GM21526 (cell line): Measurements from ENCODE around the gene BMP8A.
A peak's percentile ranks its signal among the peaks of the same experiment; 100 is the strongest.
"Not testable (repeated sequence)": the region's sequence is repeated elsewhere in the genome, so short reads cannot be mapped to it uniquely, and the experiment has no call there.

Experiments used
- ATAC-seq: cut with Tn5 transposase; IDR thresholded peaks from one replicate; pipeline ENCODE4 v1.9.1; 2021; ENCODE audit warnings: moderate library complexity; ENCODE audit not compliant: unreplicated experiment, low FRiP score

Gene BMP8A

DNA sequence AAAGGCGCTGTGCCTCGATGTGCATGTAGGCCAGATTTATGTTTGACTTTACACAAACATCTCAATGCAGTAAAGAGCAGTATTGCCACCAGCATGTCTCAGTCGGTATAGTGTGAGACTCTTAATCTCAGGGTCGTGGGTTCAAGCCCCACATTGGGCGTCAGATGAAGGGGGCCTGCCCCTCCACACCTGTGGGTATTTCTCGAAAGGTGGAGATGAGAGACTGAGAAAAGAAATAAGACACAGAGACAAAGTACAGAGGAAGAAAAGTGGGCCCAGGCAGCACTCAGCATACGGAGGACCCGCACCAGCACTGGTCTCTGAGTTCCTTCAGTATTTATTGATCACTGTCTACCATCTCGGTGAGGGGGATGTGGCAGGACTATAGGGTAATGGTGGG, 13.0 kb downstream of the BMP8A start:
- ATAC-seq = not testable (repeated sequence)

- no peak for ATAC-seq
These were observed 13.9 kb downstream of the BMP8A start for GRCh38 chr1:39505289-39505688.

DNA sequence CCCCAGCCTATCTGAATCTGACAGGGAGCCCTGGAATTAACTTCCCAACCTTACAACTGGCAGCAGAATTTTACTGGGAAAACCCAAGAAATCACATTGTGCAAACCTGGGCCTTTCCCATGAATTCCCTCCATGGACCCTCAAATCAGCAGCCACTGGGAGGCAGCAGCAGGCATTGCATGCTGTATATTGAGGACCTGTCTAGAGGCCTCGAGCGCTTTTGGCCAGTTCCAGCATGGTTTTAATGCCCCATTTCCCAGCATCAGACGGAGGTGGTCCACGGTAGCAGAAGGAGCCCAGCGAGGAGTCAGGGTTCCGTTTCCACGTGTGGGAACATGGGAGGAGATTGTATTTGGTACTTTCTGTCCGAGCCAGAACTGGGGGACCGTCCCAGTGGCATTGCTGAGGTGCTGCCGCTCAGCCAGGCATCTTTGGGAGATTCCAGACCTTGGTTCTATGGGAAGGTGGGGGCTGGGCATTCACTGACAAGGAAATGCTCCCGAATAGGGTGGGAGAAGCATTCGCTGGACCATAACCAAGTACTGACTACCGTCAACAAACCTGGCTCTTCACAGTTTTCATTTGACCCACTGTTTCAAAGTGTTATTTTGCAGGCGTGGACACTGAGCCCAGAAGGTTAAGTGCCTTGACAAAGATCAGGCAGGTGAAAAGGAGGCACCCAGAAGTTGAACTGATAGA, 15.9 kb downstream of the BMP8A start:
- no peak for ATAC-seq

- no peak for ATAC-seq
These were observed 16.8 kb downstream of the BMP8A start for GRCh38 chr1:39508266-39508665.

- peak; percentile 13 for ATAC-seq
These were observed 17.4 kb downstream of the BMP8A start for GRCh38 chr1:39508857-39509305.

DNA sequence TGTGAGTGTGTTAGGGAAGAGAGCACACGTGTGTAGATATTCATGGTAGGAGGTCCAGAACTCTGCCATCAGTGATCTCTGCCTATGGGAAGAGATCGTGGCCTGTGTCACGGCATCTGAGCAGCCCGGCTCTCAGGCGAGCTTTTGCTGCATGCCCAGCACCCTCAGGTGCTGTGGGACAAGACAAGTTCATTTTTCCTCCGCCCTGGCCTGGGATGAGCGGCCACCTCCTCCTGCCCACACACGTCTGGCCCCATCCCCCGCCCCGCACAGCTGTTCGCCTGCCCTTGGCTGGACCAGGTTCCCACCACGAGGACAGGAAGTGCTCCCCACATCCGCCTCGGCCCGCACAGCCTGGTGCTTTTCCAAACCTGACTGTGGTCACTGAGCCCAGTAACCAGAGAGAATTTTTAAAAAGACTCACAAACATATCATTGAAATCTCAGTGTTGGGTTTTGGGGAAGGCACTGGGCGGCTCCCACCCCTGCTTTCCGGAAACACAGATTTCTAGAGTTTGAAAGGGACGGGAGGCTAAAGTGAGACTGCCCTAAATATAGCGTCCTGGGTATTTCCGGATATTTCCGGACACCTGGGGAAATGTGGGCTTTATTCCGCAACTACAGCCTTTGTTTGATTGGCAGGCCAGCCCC, 18.0 kb downstream of the BMP8A start:
- ATAC-seq = peak; percentile 47

DNA sequence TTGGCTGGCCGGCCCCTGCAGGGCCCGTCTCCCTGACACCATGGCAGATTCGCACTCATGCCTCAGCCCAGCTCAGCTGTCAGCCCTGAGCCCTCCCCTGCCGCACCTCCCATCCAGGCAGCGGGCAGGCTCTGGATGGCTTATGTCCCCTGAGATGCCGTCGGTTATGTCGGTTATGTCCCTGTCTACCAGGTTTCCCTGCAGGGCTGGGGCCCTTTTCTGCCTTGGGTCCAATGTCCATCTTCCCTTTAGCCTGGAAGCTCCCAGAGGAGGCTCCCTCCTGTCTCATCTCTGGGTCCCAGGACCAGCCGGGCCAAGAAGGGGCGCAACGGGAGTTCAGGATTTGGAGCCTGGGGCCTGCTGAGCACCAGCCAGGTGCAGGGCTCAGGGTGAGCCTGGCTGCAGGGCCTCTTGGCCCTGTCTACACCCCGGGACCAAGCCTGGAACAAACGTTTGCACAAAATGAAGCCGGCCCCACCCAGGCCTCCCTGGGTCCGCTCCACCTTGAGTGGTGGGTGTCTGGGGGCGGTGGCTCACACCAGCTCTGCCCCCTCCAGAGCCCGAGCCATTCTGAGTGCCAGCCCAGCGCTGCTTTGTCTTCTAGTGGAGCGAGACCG, 19.2 kb downstream of the BMP8A start:
- not testable (repeated sequence) for ATAC-seq

DNA sequence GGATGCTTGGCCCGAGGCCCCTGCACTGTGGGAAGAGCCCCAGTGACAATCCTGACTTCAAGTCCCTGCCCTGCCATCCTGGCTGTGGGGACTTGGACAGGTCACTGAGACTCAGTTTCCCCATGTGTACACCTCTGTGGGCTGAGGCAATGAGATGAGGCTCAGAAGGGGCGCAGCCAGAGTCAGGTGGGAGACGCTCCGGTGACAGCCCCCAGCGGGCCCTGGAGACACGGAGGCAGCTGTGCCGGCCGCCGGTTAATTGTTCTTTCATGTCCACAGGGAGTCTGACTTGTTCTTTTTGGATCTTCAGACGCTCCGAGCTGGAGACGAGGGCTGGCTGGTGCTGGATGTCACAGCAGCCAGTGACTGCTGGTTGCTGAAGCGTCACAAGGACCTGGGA, 20.0 kb downstream of the BMP8A start:
- ATAC-seq = not testable (repeated sequence)

- not testable (repeated sequence) for ATAC-seq
These were observed 20.9 kb downstream of the BMP8A start for GRCh38 chr1:39512234-39512847.

- ATAC-seq = not testable (repeated sequence)
These were observed 23.3 kb downstream of the BMP8A start for GRCh38 chr1:39514710-39515124.

DNA sequence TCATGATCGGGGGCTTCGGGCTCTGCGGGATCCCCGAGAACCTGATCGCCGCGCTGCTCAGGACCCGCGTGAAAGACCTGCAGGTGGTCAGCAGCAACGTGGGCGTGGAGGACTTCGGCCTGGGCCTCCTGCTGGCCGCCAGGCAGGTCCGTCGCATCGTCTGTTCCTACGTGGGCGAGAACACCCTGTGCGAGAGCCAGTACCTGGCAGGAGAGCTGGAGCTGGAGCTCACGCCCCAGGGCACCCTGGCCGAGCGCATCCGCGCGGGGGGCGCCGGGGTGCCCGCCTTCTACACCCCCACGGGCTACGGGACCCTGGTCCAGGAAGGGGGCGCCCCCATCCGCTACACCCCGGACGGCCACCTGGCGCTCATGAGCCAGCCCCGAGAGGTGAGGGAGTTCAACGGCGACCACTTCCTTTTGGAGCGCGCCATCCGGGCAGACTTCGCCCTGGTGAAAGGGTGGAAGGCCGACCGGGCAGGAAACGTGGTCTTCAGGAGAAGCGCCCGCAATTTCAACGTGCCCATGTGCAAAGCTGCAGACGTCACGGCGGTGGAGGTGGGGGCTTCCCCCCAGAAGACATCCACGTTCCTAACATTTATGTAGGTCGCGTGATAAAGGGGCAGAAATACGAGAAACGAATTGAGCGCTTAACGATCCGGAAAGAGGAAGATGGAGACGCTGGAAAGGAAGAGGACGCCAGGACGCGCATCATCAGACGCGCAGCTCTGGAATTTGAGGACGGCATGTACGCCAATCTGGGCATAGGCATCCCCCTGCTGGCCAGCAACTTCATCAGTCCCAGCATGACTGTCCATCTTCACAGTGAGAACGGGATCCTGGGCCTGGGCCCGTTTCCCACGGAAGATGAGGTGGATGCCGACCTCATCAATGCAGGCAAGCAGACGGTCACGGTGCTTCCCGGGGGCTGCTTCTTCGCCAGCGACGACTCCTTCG, 24.0 kb downstream of the BMP8A start:
- not testable (repeated sequence) for ATAC-seq

DNA sequence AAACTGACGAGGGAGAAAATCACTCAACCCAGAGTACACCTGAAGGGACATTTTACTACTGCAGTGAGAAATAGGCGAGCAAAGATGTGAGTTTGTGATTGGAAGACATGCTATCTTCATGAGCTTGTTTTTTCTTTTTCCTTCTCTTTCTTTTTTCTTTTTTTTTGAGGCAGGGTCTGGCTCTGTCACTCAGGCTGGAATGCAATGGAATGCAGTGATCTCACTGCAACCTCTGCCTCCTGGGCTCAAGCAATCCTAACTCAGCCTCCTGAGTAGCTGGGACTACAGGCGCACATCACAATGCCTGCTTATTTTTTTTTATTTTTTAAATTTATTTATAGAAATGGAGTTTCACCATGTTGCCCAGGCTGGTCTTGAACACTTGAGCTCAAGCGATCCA, 25.4 kb downstream of the BMP8A start:
- not testable (repeated sequence) for ATAC-seq

DNA sequence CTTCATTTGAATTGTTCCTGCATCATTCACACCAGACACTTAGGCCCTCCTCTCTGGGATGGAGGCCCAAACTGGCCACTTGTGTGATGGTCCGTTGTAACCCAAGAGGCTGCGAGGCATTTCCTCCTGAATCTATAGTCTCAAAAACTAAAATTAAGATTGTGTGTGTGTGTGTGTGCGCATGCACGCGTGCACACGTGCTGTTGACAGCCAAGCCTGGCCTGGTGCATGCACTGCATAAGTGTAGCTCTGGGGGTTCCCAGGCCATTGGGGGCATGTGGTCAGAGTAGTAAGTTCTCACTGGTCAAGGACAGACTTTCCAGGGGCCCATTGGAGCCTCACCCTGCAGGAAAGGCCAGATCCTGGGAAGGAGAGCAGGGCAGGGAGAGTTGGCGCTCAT, 26.5 kb downstream of the BMP8A start:
- ATAC-seq = not testable (repeated sequence)

DNA sequence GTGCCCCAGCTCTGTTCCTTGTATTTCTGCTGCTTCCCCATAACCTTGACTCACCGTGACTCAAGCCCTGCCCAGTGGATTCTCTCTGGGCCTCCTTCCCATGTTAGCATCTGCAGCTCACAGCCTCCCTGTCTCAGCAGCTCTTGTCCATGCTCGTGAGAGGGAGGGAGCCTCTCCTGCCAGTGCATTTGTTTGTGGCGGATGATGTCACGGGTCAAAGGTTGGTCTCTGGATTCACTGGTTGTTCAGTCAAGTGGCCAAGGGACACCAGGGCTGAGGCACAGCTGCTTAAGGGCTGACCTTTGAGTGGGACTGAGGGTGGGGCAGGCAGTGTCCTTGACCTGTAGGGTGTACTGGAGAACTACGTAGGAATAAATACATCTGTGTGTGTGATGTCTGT, 27.9 kb downstream of the BMP8A start:
- not testable (repeated sequence) for ATAC-seq

DNA sequence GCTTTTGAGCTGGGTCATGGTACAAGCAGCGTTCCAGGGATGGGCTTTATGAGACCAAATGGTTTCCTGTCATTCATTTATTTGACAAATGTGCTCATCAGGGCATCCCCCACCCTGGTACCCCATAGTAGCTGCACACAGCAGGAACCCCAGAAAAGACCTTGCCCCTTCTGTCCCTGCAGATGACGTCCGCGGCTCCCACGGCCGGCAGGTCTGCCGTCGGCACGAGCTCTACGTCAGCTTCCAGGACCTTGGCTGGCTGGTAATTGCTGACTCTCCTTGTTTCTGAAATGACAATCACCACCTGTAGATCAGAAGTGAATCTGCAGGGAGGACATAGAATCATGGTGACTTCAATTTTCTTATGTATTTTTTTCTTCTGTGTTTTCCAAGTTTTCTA, 30.8 kb downstream of the BMP8A start:
- ATAC-seq = not testable (repeated sequence)

DNA sequence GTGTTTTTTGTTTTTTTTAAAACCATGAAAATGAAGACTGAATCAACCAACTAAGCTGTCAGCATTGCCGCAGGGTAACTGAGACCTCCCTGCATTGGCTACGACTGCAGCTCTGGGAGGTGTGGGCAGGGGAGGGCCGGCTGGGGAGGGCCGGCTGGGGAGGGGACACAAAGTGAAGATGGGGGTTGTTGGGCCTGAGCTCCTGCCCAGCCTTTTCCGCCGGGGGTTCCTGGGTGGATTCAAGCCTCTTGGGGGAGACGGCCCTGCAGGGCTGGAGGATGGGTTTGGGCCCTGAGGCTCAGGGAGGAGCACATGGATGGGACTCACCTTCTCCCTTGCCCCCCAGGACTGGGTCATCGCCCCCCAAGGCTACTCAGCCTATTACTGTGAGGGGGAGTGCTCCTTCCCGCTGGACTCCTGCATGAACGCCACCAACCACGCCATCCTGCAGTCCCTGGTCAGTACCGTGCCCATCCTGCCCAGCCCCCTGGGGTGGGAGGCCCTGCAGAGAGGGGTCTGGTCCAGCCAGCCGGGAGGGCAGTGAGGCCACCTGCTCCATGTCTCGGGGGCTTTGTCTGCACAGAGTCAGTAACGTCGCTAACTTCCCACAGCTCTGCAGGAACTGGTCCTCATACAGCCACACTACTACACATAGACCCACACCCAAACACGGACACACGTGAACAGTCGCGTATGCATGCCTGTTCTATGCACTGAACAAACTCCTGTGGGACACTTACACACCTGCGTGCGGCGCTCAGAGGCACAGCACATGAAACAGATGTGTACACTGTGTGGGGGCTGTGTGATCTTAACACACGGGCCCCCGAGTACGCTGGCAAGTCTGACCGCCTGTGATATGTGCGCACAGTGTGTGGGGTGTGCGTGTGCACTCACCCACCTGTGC, 31.5 kb downstream of the BMP8A start:
- no peak for ATAC-seq

GRCh38 chr1:39524171-39524570, 32.7 kb downstream of the BMP8A start:
- no peak for ATAC-seq

DNA sequence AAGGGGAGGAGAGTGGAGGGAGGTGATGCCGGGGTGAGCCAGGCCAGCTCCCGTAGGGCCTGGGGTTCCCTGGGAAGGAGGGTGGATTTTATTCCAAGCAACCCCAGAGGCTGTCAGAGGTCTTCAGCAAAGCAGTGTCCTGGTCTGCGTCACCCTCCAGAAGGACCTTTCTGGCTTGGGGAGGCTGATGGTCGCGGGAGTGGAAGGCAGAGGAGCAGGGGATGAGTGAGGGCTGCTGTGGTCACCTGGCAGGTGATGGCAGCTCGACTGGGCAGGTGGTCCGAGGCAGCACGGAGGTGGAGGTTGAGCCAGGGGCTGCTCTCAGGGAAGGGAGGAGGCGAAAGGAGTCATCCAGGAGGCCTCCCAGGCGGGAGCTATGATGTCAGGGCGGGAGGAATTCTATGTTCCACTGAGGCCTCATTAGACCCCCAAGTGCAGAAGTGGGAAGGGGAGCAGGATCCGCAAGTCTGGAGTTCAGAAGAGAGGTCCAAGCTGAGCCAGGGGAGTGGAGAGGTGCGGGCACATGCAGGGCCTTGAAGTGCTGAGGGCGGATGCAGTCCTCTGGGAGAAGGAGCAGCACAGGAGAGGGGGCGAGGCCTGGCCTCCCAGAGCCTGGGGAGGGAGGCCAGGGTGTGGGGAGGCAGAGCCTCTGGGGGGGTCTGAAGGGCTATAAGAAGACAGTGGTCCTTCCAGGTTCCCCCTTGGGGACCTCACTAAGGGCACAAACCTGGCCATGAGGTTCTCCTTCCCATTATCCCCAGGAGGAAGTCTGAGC, 33.3 kb downstream of the BMP8A start:
- no peak for ATAC-seq
